Stimulated activated naive CD8-positive, alpha-beta T cell treated with anti-CD3 and anti-CD28 coated beads, Interleukin-15, Interleukin-2, amounts not matched to agents 100 ng/mL and 50 ng/mL, for 24 hours (primary cell): Measurements from ENCODE around the gene RNF187.

Source experiments
- H3K27ac Mint-ChIP-seq: one replicate; pipeline ENCODE4 v1.8.0; 2021; ENCODE audit warnings: mild to moderate bottlenecking, mixed read lengths
- H3K27me3 Mint-ChIP-seq: one replicate; pipeline ENCODE4 v1.8.0; 2021; ENCODE audit warnings: mixed read lengths
- H3K36me3 Mint-ChIP-seq: one replicate; pipeline ENCODE4 v1.8.0; 2021; ENCODE audit warnings: low read depth, mixed read lengths
- H3K4me1 Mint-ChIP-seq: one replicate; pipeline ENCODE4 v1.8.0; 2021; ENCODE audit warnings: low read depth, mixed read lengths
- H3K4me3 Mint-ChIP-seq: one replicate; pipeline ENCODE4 v1.8.0; 2021; ENCODE audit warnings: mild to moderate bottlenecking, mixed read lengths
- H3K9me3 Mint-ChIP-seq: one replicate; pipeline ENCODE4 v1.8.0; 2021; ENCODE audit warnings: mixed read lengths

The RNF187 gene

GRCh38 chr1:228487336-228488124 lies at the start of gene RNF187:
RNF187 (plus strand) TSS chr1:228487382.
- Mint-ChIP-seq H3K4me1 (peaks cover 42% of the 10 kb centered on the region), H3K27ac (peak within 1 kb of the TSS; percentile 99), H3K4me3 (peak within 1 kb of the TSS; percentile 95), H3K36me3 (peaks cover 23% of the 10 kb centered on the region), H3K9me3 (no peaks in the 10 kb centered on the region), H3K27me3 (no peaks in the 10 kb centered on the region)

- Mint-ChIP-seq H3K27me3 (peaks cover 42% of the 10 kb centered on the region), H3K4me1 (no peaks in the 10 kb centered on the region), H3K36me3 (no peaks in the 10 kb centered on the region), H3K4me3 (no peak overlapping the region), H3K9me3 (no peaks in the 10 kb centered on the region), H3K27ac (no peak overlapping the region)
Observed at GRCh38 chr1:228437424-228437962, 49.7 kb upstream of the RNF187 start.

- H3K4me1 Mint-ChIP-seq: no peaks in the 10 kb centered on the region
- no peak overlapping the region for H3K27ac Mint-ChIP-seq
- H3K36me3 Mint-ChIP-seq: no peaks in the 10 kb centered on the region
- H3K4me3 Mint-ChIP-seq: no peak overlapping the region
- H3K9me3 Mint-ChIP-seq: no peaks in the 10 kb centered on the region
- H3K27me3 Mint-ChIP-seq: peaks cover 42% of the 10 kb centered on the region
Observed at GRCh38 chr1:228438266-228438665, 48.9 kb upstream of the RNF187 start.

- Mint-ChIP-seq H3K4me3 (no peak overlapping the region), H3K27ac (no peak overlapping the region), H3K9me3 (no peaks in the 10 kb centered on the region), H3K4me1 (peaks cover 8% of the 10 kb centered on the region), H3K36me3 (no peaks in the 10 kb centered on the region), H3K27me3 (peaks cover 56% of the 10 kb centered on the region)
Observed at GRCh38 chr1:228440761-228441500, 46.3 kb upstream of the RNF187 start.

GRCh38 chr1:228443395-228443794 lies 43.8 kb upstream of the RNF187 start:
- H3K4me3 Mint-ChIP-seq: no peak overlapping the region
- H3K9me3 Mint-ChIP-seq: no peaks in the 10 kb centered on the region
- H3K27ac Mint-ChIP-seq: no peak overlapping the region
- peaks cover 14% of the 10 kb centered on the region for H3K4me1 Mint-ChIP-seq
- H3K27me3 Mint-ChIP-seq: peaks cover 65% of the 10 kb centered on the region
- H3K36me3 Mint-ChIP-seq: no peaks in the 10 kb centered on the region

- peaks cover 53% of the 10 kb centered on the region for H3K27me3 Mint-ChIP-seq
- peak overlapping the region; percentile 75 for H3K4me3 Mint-ChIP-seq
- H3K9me3 Mint-ChIP-seq: no peaks in the 10 kb centered on the region
- H3K4me1 Mint-ChIP-seq: peaks cover 14% of the 10 kb centered on the region
- no peaks in the 10 kb centered on the region for H3K36me3 Mint-ChIP-seq
- peak overlapping the region; percentile 31 for H3K27ac Mint-ChIP-seq
Observed at GRCh38 chr1:228445490-228445842, 41.7 kb upstream of the RNF187 start.

GRCh38 chr1:228445843-228446650 lies 41.1 kb upstream of the RNF187 start:
- H3K27me3 Mint-ChIP-seq: peaks cover 47% of the 10 kb centered on the region
- H3K4me1 Mint-ChIP-seq: peaks cover 14% of the 10 kb centered on the region
- H3K4me3 Mint-ChIP-seq: peak overlapping the region; percentile 75
- peak overlapping the region; percentile 31 for H3K27ac Mint-ChIP-seq
- no peaks in the 10 kb centered on the region for H3K9me3 Mint-ChIP-seq
- H3K36me3 Mint-ChIP-seq: no peaks in the 10 kb centered on the region

GRCh38 chr1:228446852-228447251 lies 40.3 kb upstream of the RNF187 start:
- Mint-ChIP-seq H3K9me3 (no peaks in the 10 kb centered on the region), H3K27me3 (peaks cover 44% of the 10 kb centered on the region), H3K27ac (no peak overlapping the region), H3K4me3 (peak overlapping the region; percentile 2), H3K4me1 (peaks cover 14% of the 10 kb centered on the region), H3K36me3 (no peaks in the 10 kb centered on the region)

- H3K4me3 Mint-ChIP-seq: no peak overlapping the region
- peaks cover 14% of the 10 kb centered on the region for H3K4me1 Mint-ChIP-seq
- H3K27me3 Mint-ChIP-seq: peaks cover 35% of the 10 kb centered on the region
- no peaks in the 10 kb centered on the region for H3K9me3 Mint-ChIP-seq
- no peak overlapping the region for H3K27ac Mint-ChIP-seq
- no peaks in the 10 kb centered on the region for H3K36me3 Mint-ChIP-seq
Observed at GRCh38 chr1:228448372-228448771, 38.8 kb upstream of the RNF187 start.

- Mint-ChIP-seq H3K36me3 (peaks cover 7% of the 10 kb centered on the region), H3K9me3 (no peaks in the 10 kb centered on the region), H3K4me1 (peaks cover 13% of the 10 kb centered on the region), H3K27ac (no peak overlapping the region), H3K4me3 (no peak overlapping the region), H3K27me3 (peaks cover 20% of the 10 kb centered on the region)
Observed at GRCh38 chr1:228450200-228450599, 37.0 kb upstream of the RNF187 start.

GRCh38 chr1:228452194-228453021 lies 34.8 kb upstream of the RNF187 start:
- H3K27ac Mint-ChIP-seq: no peak overlapping the region
- H3K9me3 Mint-ChIP-seq: no peaks in the 10 kb centered on the region
- no peak overlapping the region for H3K4me3 Mint-ChIP-seq
- H3K4me1 Mint-ChIP-seq: peaks cover 15% of the 10 kb centered on the region
- H3K27me3 Mint-ChIP-seq: peaks cover 11% of the 10 kb centered on the region
- peaks cover 7% of the 10 kb centered on the region for H3K36me3 Mint-ChIP-seq

GRCh38 chr1:228453022-228453560 lies 34.1 kb upstream of the RNF187 start:
- Mint-ChIP-seq H3K9me3 (no peaks in the 10 kb centered on the region), H3K4me1 (peaks cover 19% of the 10 kb centered on the region), H3K4me3 (no peak overlapping the region), H3K36me3 (peaks cover 7% of the 10 kb centered on the region), H3K27me3 (peaks cover 5% of the 10 kb centered on the region), H3K27ac (no peak overlapping the region)

- Mint-ChIP-seq H3K4me3 (no peak overlapping the region), H3K27ac (no peak overlapping the region), H3K9me3 (no peaks in the 10 kb centered on the region), H3K27me3 (peaks cover 5% of the 10 kb centered on the region), H3K36me3 (peaks cover 7% of the 10 kb centered on the region), H3K4me1 (peaks cover 25% of the 10 kb centered on the region)
Observed at GRCh38 chr1:228453614-228454013, 33.6 kb upstream of the RNF187 start.

GRCh38 chr1:228454238-228454637 lies 32.9 kb upstream of the RNF187 start:
- Mint-ChIP-seq H3K27me3 (peaks cover 5% of the 10 kb centered on the region), H3K27ac (no peak overlapping the region), H3K4me1 (peaks cover 27% of the 10 kb centered on the region), H3K9me3 (no peaks in the 10 kb centered on the region), H3K36me3 (peaks cover 7% of the 10 kb centered on the region), H3K4me3 (no peak overlapping the region)
